Measurements from ENCODE around the gene SVOPL. TPM values are rescaled to one million over a fixed set of nuclear protein-coding genes. Genes with fewer than 3 reads are reported as not detected.

SVOPL gene
- total and polyA plus RNA-seq, 11 donors = 0.15 TPM; not detected in 10

DNA sequence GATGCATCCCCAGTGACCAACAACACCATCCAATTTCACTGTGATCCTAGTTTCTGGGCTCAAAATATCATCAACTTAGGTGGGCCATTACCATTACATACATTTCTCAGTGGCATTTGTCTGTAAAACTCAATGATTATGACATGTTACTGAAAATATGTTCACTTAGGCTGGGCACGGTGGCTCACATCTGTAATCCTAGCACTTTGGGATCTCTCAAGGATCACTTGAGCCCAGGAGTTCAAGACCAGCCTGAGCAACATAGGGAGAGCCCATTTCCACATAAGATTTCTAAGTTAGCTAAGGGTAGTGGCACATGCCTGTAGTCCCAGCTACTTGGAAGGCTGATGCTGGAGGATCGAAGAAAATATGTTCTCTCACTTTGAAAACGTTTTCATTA is 150.1 kb downstream of the SVOPL start:
- H3K36me3 ChIP-seq = peaks cover 4 to 69% (median 57%) of the 10 kb centered on the region in 9 donors
- peaks cover 0 to 31% (median 8%) of the 10 kb centered on the region in 12 donors for H3K9me3 ChIP-seq
- no peak overlapping the region for H3K4me3 ChIP-seq
- no peak for DNase-seq
- WGBS, 4 donors = 94 to 97% (median 96%) methylated on average over 3 of the region's 3 CpGs
- no peak overlapping the region for H3K27ac ChIP-seq
- no peak for ATAC-seq
- intact Hi-C loops (cut with DNase I) = loop anchor here in 2 of 10 donors (10.0 kb wide), 1 partner anchor 86 kb away; the partner anchor contains the start of gene TRIM24 (in 2 of the 2)
- H3K27me3 ChIP-seq = no peaks in the 10 kb centered on the region
- peaks cover 0 to 12% (median 0%) of the 10 kb centered on the region in 12 donors for H3K4me1 ChIP-seq
- TF ChIP-seq CTCF (IDR thresholded peaks at IDR 0.05) = no peak
- TF ChIP-seq POLR2A (IDR thresholded peaks at IDR 0.05) = no peak

DNA sequence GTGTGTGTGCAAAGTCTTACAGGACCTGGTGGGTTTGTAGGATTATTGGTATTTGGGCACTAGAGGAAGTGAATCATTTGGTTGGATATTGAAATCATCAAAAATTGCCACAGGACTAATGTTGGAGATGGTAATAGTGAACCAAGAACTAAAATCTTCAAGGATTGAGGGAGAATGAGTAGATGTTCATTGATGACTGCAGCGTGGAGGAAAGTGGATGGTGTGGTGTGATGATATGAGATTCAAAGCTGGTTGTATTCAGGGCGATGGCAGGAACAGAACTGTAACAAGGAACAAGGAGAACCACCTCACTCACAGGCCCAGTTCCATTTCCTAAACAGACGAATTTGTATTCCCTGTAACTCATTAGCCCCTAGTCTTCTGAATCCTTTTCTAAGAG is 150.8 kb downstream of the SVOPL start:
- peaks cover 0 to 12% (median 0%) of the 10 kb centered on the region in 12 donors for H3K4me1 ChIP-seq
- peaks cover 0 to 24% (median under 1%) of the 10 kb centered on the region in 12 donors for H3K9me3 ChIP-seq
- DNase-seq (no peak), ATAC-seq (no peak)
- 92 to 96% (median 94%) methylated on average over 3 of the region's 3 CpGs for WGBS, 4 donors
- intact Hi-C loops (cut with DNase I) = loop anchor here in 2 of 10 donors (10.0 kb wide), 1 partner anchor 86 kb away; the partner anchor contains the start of gene TRIM24 (in 2 of the 2)
- no peak overlapping the region for H3K4me3 ChIP-seq
- H3K27me3 ChIP-seq = no peaks in the 10 kb centered on the region
- no peak overlapping the region for H3K27ac ChIP-seq
- no peak for TF ChIP-seq CTCF (IDR thresholded peaks at IDR 0.05)
- TF ChIP-seq POLR2A (IDR thresholded peaks at IDR 0.05) = no peak
- peaks cover 4 to 63% (median 50%) of the 10 kb centered on the region in 9 donors for H3K36me3 ChIP-seq

DNA sequence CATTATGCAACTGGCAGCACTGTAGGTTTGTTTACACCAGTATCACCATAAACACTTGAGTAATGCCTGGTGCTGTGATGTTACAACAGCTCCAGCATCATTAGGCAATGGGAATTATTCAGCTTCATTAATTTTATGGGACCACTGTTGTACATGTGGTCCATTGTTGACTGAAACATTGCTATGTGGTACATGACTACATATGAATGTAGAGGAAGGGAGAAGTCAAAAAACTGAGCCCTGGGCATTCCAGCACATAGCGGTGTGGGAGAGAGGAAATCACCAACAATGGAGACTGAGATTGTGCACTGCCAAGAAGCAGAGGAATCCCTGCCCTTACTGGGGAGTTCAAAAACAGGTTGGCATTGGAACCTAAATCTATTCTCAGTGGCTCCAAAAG is 152.1 kb downstream of the SVOPL start:
- Histone ChIP-seq H3K9me3 (peaks cover 0 to 11% (median 0%) of the 10 kb centered on the region in 12 donors), H3K4me1 (peaks cover 0 to 12% (median 0%) of the 10 kb centered on the region in 12 donors), H3K27me3 (no peaks in the 10 kb centered on the region), H3K36me3 (peaks cover 0 to 52% (median 37%) of the 10 kb centered on the region in 9 donors), H3K27ac (no peak overlapping the region), H3K4me3 (no peak overlapping the region)
- TF ChIP-seq POLR2A (IDR thresholded peaks at IDR 0.05) = no peak
- ATAC-seq = peak; percentile 75 to 84 (median 80)
- intact Hi-C loops (cut with DNase I) = loop anchor here in 1 of 10 donors (10.0 kb wide), 1 partner anchor 84 kb away; the partner anchor contains the start of gene TRIM24
- 45 to 58% (median 58%) methylated on average over 1 of the region's 1 CpG for WGBS, 4 donors
- DNase-seq = no peak

DNA sequence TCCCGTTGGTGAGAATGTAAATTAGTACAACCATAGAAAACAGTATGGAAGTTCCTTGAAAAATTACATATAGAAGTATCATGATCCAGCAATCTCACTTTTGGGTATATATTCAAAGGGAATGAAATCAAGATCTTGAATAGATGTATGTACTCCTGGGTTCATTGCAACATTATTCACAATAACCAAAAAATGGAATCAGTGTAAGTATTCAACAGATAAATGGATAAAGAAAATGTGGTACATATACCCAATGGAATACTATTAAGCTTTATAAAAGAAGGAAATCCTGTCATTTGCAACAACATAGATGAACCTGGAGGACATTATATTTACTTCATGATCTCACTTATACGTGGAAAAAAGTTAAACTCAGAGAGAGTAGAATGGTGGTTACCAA is 154.3 kb downstream of the SVOPL start:
- Histone ChIP-seq H3K27ac (no peak overlapping the region), H3K36me3 (peaks cover 0 to 46% (median 23%) of the 10 kb centered on the region in 9 donors), H3K4me1 (peaks cover 0 to 12% (median 0%) of the 10 kb centered on the region in 12 donors), H3K27me3 (no peaks in the 10 kb centered on the region), H3K9me3 (no peaks in the 10 kb centered on the region), H3K4me3 (no peak overlapping the region)
- intact Hi-C loops (cut with DNase I) = loop anchor here in 1 of 10 donors (10.0 kb wide), 1 partner anchor 82 kb away; the partner anchor contains the start of gene TRIM24
- DNase-seq (no peak), ATAC-seq (no peak)
- 95 to 99% (median 97%) methylated on average over 2 of the region's 2 CpGs for WGBS, 4 donors
- TF ChIP-seq CTCF (IDR thresholded peaks at IDR 0.05) (no peak), POLR2A (IDR thresholded peaks at IDR 0.05) (no peak)

All from heart left ventricle (tissue), 16 donors.